Left colon (tissue), 2 donors: Measurements from ENCODE around the gene SEC14L5. TPM values are rescaled to one million over a fixed set of nuclear protein-coding genes. Genes with fewer than 3 reads are reported as not detected.

ENCODE experiments used
- ATAC-seq: fragments of 200-7000 bp; cut with Tn5 transposase; one replicate; pipeline ENCODE4 v1.9.1; 2020; ENCODE audit warnings: mild to moderate bottlenecking, moderate library complexity
- DNase-seq, 2 donors: peaks; one replicate each; pipeline ENCODE4 v3.0.0-alpha.2; 2020
- intact Hi-C, 2 donors: fragments of 100-400 bp; cut with DNase I in 1 of 2; cut with micrococcal nuclease in 1 of 2; formaldehyde crosslinking; loops; one replicate each; pipeline versions ENCODE4 v1.11.2 to v1.14.0; 2022; cut with DNase I, micrococcal nuclease
- total RNA-seq, 2 donors: library from RNA; stranded (reverse); fragmentation: NEBNext Ultra II Directional; extraction: Animal tissue kit (Norgen Biotek cat#: 25700); gene quantifications; one replicate each; pipeline ENCODE4 v1.2.1, GENCODE V29; 2021
- donor health status: DM: no; HTN: no; CAD: no.
- donor health status: DM: yes; HTN: yes; CAD: no.

Gene SEC14L5
- total RNA-seq, 2 donors from 2014 or later: 1.4 to 1.8 TPM

GRCh38 chr16:5022521-5022920, 64.4 kb downstream of the SEC14L5 start:
- DNase-seq (no peak), ATAC-seq (no peak)
- intact Hi-C loops: no loop called here

GRCh38 chr16:5024632-5025031, 66.5 kb downstream of the SEC14L5 start:
- DNase-seq: peak; percentile 26 to 64
- intact Hi-C loops: no loop called here

GRCh38 chr16:5025171-5025632, 67.1 kb downstream of the SEC14L5 start:
- ATAC-seq (peak; percentile 54), DNase-seq (peak in 1 of 2 donors; percentile 69)
- intact Hi-C loops: no loop called here

More at GRCh38 chr16:5024632-5025031, 66.5 kb downstream of the SEC14L5 start:
- peak; percentile 93 for ATAC-seq

- ATAC-seq (no peak), DNase-seq (no peak)
- intact Hi-C loops: no loop called here
These were observed 68.5 kb downstream of the SEC14L5 start for GRCh38 chr16:5026664-5027063.

GRCh38 chr16:5027086-5027485, 69.0 kb downstream of the SEC14L5 start:
- intact Hi-C loops: no loop called here
- ATAC-seq (no peak), DNase-seq (no peak)

- DNase-seq (no peak), ATAC-seq (no peak)
- intact Hi-C loops: no loop called here
These were observed 69.6 kb downstream of the SEC14L5 start for GRCh38 chr16:5027575-5028235.

- intact Hi-C loops: no loop called here
- no peak for ATAC-seq
- no peak for DNase-seq
These were observed 70.9 kb downstream of the SEC14L5 start for GRCh38 chr16:5028950-5029475.

- intact Hi-C loops: no loop called here
- DNase-seq (no peak), ATAC-seq (no peak)
These were observed 72.2 kb downstream of the SEC14L5 start for GRCh38 chr16:5030251-5030870.

- no peak for DNase-seq
- intact Hi-C loops: no loop called here
- ATAC-seq: no peak
These were observed 73.5 kb downstream of the SEC14L5 start for GRCh38 chr16:5031601-5032000.

GRCh38 chr16:5032748-5033167, 74.6 kb downstream of the SEC14L5 start:
- intact Hi-C loops: no loop called here
- DNase-seq (peak in 1 of 2 donors; percentile 35), ATAC-seq (peak; percentile 60)

GRCh38 chr16:5033256-5034166, 75.4 kb downstream of the SEC14L5 start, which contains the start of gene NAGPA:
TSS of gene NAGPA (minus strand) at chr16:5033935. CDS start at chr16:5033914, 21 bp downstream.
- ATAC-seq: peak; percentile 86
- intact Hi-C loops: no loop called here

GRCh38 chr16:5034167-5034523, 76.0 kb downstream of the SEC14L5 start:
- ATAC-seq (no peak), DNase-seq (no peak)
- intact Hi-C loops: no loop called here

More at GRCh38 chr16:5033256-5034166, 75.4 kb downstream of the SEC14L5 start, which contains the start of gene NAGPA:
- DNase-seq: peak; percentile 86 to 96

- DNase-seq (no peak), ATAC-seq (no peak)
- intact Hi-C loops: no loop called here
These were observed 77.7 kb downstream of the SEC14L5 start for GRCh38 chr16:5035909-5036227.

- intact Hi-C loops: no loop called here
- DNase-seq (no peak), ATAC-seq (no peak)
These were observed 78.4 kb downstream of the SEC14L5 start for GRCh38 chr16:5036228-5037156.

- intact Hi-C loops: no loop called here
- DNase-seq: no peak
- ATAC-seq: peak; percentile 46
These were observed 82.3 kb downstream of the SEC14L5 start for GRCh38 chr16:5040451-5040850.

GRCh38 chr16:5041600-5042133, 83.5 kb downstream of the SEC14L5 start:
- intact Hi-C loops: no loop called here
- ATAC-seq (no peak), DNase-seq (no peak)

GRCh38 chr16:5042574-5043171, 84.5 kb downstream of the SEC14L5 start:
- ATAC-seq (no peak), DNase-seq (peak in 1 of 2 donors; percentile 8)
- intact Hi-C loops: no loop called here
